WTC11 (cell line): ENCODE measurements around the gene ZNF648. TPM values are rescaled to one million over a fixed set of nuclear protein-coding genes. Genes with fewer than 3 reads are reported as not detected.

Source experiments
- AR ChIP-seq: fragments of 250-450 bp; sonication (Bioruptor Pico); IDR thresholded peaks from 2 replicates; pipeline ENCODE4 v1.9.0; 2021; ENCODE audit warnings: mild to moderate bottlenecking
- ATF1 ChIP-seq: sonication (generic); formaldehyde crosslinking; IDR thresholded peaks from 2 replicates; pipeline ENCODE4 v1.8.1; 2023; ENCODE audit warnings: mild to moderate bottlenecking, moderate library complexity, missing genetic modification reagents
- ATF2 ChIP-seq: sonication (generic); formaldehyde crosslinking; IDR thresholded peaks from 2 replicates; pipeline ENCODE4 v1.8.1; 2022; ENCODE audit warnings: low read depth, missing genetic modification reagents, borderline replicate concordance
- ATF3 ChIP-seq: sonication (generic); formaldehyde crosslinking; conservative IDR thresholded peaks from 2 replicates; pipeline ENCODE4 v1.8.1; 2022; ENCODE audit warnings: mild to moderate bottlenecking, missing genetic modification reagents
- ATF6 ChIP-seq: sonication (generic); formaldehyde crosslinking; IDR thresholded peaks from 2 replicates; pipeline ENCODE4 v1.8.1; 2023; ENCODE audit warnings: mild to moderate bottlenecking, missing genetic modification reagents
- CBFB ChIP-seq: sonication (generic); formaldehyde crosslinking; IDR thresholded peaks from 2 replicates; pipeline ENCODE4 v1.8.1; 2022; ENCODE audit warnings: mild to moderate bottlenecking, low read depth, missing genetic modification reagents
- EMX1 ChIP-seq: fragments of 250-450 bp; sonication (Bioruptor Pico); IDR thresholded peaks from 2 replicates; pipeline ENCODE4 v1.8.0; 2021; ENCODE audit warnings: mild to moderate bottlenecking
- GTF2I ChIP-seq: fragments of 250-450 bp; sonication (Bioruptor Pico); conservative IDR thresholded peaks from 2 replicates; pipeline ENCODE4 v1.4.0; 2021; ENCODE audit warnings: mild to moderate bottlenecking
- JAZF1 ChIP-seq: fragments of 250-450 bp; sonication (Bioruptor Pico); IDR thresholded peaks from 2 replicates; pipeline ENCODE4 v1.9.0; 2021; ENCODE audit warnings: moderate library complexity, mild to moderate bottlenecking, inconsistent platforms
- KAT7 ChIP-seq: sonication (generic); formaldehyde crosslinking; IDR thresholded peaks from 2 replicates; pipeline ENCODE4 v1.8.1; 2023; ENCODE audit warnings: missing genetic modification reagents, mild to moderate bottlenecking, borderline replicate concordance
- MAX ChIP-seq: sonication (generic); formaldehyde crosslinking; IDR thresholded peaks from 2 replicates; pipeline ENCODE4 v1.8.0; 2022; ENCODE audit warnings: mild to moderate bottlenecking, missing genetic modification reagents
- PRRX2 ChIP-seq: fragments of 250-450 bp; sonication (Bioruptor Pico); IDR thresholded peaks from 2 replicates; pipeline ENCODE4 v1.8.0; 2021; ENCODE audit warnings: mild to moderate bottlenecking
- SP1 ChIP-seq: sonication (generic); formaldehyde crosslinking; conservative IDR thresholded peaks from 2 replicates; pipeline ENCODE4 v1.8.1; 2022; ENCODE audit warnings: missing genetic modification reagents
- USF2 ChIP-seq: sonication (generic); formaldehyde crosslinking; IDR thresholded peaks from 2 replicates; pipeline ENCODE4 v1.8.1; 2023; ENCODE audit warnings: mild to moderate bottlenecking, missing genetic modification reagents, moderate library complexity
- ZNF121 ChIP-seq: sonication (generic); formaldehyde crosslinking; IDR thresholded peaks from 2 replicates; pipeline ENCODE4 v1.8.0; 2023; ENCODE audit warnings: missing genetic modification reagents
- ZNF138 ChIP-seq: sonication (generic); formaldehyde crosslinking; conservative IDR thresholded peaks from 2 replicates; pipeline ENCODE4 v1.8.1; 2022; ENCODE audit warnings: mild to moderate bottlenecking, moderate library complexity, missing genetic modification reagents
- ZNF232 ChIP-seq: sonication (generic); formaldehyde crosslinking; IDR thresholded peaks from 2 replicates; pipeline ENCODE4 v1.8.0; 2022; ENCODE audit warnings: mild to moderate bottlenecking, missing genetic modification reagents
- ZNF263 ChIP-seq: sonication (generic); formaldehyde crosslinking; IDR thresholded peaks from 2 replicates; pipeline ENCODE4 v1.8.1; 2022; ENCODE audit warnings: low read depth, mild to moderate bottlenecking, moderate library complexity, missing genetic modification reagents
- ZNF281 ChIP-seq: sonication (generic); formaldehyde crosslinking; IDR thresholded peaks from 2 replicates; pipeline ENCODE4 v1.8.0; 2023; ENCODE audit warnings: mild to moderate bottlenecking, missing genetic modification reagents
- ZNF425 ChIP-seq: fragments of 250-450 bp; sonication (Bioruptor Pico); conservative IDR thresholded peaks from 2 replicates; pipeline ENCODE4 v1.9.0; 2021; ENCODE audit warnings: mild to moderate bottlenecking
- ZNF512 ChIP-seq: sonication (generic); formaldehyde crosslinking; IDR thresholded peaks from 2 replicates; pipeline ENCODE4 v1.8.1; 2022; ENCODE audit warnings: missing genetic modification reagents, borderline replicate concordance
- ZNF671 ChIP-seq: fragments of 250-450 bp; sonication (Bioruptor Pico); IDR thresholded peaks from 2 replicates; pipeline ENCODE4 v1.8.0; 2021; ENCODE audit warnings: mild to moderate bottlenecking
- total RNA-seq: library from RNA; stranded (reverse); gene quantifications from 3 replicates; pipeline ENCODE4 v1.2.3, GENCODE V29; 2021

The ZNF648 gene
- total RNA-seq, 1 experiment from 2014 or later: 0.17 TPM

GRCh38 chr1:182101415-182102042 is 40.0 kb upstream of the ZNF648 start (continued):
- TF ChIP-seq ZNF512 (CRISPR knock-in tag): no peak
- TF ChIP-seq AR: peak; percentile 90
- no peak for TF ChIP-seq KAT7 (CRISPR knock-in tag)
- peak; percentile 43; the same call in 1 of the 2 replicates for TF ChIP-seq EMX1
- TF ChIP-seq ZNF263 (CRISPR knock-in tag): no peak
- TF ChIP-seq ZNF281: peak; percentile 33; the same call in 1 of the 2 replicates
- no peak; the same call in 1 of the 2 replicates for TF ChIP-seq USF2
- peak; percentile 66; the same call in 1 of the 2 replicates for TF ChIP-seq ZNF232
- peak; percentile 88; the same call in 1 of the 2 replicates for TF ChIP-seq PRRX2
- TF ChIP-seq ATF2: no peak
- no peak for TF ChIP-seq ZNF138 (CRISPR knock-in tag)
- no peak for TF ChIP-seq GTF2I (CRISPR knock-in tag)
- no peak for TF ChIP-seq ATF3 (CRISPR knock-in tag)
- 0 out of 2 replicates have a peak, but pooled peaks have one; percentile 60 for TF ChIP-seq CBFB (CRISPR knock-in tag)
- peak; percentile 82 for TF ChIP-seq SP1 (CRISPR knock-in tag)
- TF ChIP-seq MAX: peak; percentile 88
- peak; percentile 90; the same call in 1 of the 2 replicates for TF ChIP-seq ZNF671 (CRISPR knock-in tag)
- TF ChIP-seq ATF1: no peak
- TF ChIP-seq ATF6 (CRISPR knock-in tag): no peak
- no peak for TF ChIP-seq ZNF121 (CRISPR knock-in tag)
- no peak for TF ChIP-seq JAZF1
- TF ChIP-seq ZNF425 (CRISPR knock-in tag): peak; percentile 79; the same call in 1 of the 2 replicates
